GM19397 (cell line): ENCODE data around the gene PTGER2.

ENCODE experiments used
- ATAC-seq: cut with Tn5 transposase; IDR thresholded peaks from one replicate; pipeline ENCODE4 v1.9.1; 2021; ENCODE audit warnings: mild to moderate bottlenecking, moderate library complexity; ENCODE audit not compliant: unreplicated experiment

PTGER2 gene, protein sequence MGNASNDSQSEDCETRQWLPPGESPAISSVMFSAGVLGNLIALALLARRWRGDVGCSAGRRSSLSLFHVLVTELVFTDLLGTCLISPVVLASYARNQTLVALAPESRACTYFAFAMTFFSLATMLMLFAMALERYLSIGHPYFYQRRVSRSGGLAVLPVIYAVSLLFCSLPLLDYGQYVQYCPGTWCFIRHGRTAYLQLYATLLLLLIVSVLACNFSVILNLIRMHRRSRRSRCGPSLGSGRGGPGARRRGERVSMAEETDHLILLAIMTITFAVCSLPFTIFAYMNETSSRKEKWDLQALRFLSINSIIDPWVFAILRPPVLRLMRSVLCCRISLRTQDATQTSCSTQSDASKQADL

DNA sequence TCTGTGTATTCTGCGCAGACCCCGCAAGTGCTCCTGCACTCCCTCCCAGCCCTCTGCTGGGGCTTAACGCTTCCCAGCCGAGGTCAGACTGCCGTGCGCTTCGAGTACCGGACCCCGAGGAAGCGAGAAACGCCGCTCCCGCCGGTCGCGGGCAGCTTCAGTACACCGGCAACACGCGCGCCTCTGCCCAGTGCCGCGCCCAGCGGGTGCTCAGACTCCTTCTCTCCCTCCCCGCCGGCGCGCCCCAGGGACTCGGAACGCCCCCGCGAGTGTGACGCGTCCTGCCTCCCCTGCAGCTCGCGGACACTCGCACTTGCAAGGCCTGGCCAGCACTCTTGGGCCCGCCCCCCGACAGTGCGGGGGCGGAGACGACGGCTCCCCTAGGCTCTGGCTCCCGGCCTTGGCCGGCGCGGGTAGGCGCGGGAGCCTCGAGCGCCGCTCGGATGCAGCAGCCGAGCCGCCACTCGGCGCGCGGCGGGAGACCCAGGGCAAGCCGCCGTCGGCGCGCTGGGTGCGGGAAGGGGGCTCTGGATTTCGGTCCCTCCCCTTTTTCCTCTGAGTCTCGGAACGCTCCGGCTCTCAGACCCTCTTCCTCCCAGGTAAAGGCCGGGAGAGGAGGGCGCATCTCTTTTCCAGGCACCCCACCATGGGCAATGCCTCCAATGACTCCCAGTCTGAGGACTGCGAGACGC lies at the start of gene PTGER2:
PTGER2 (plus strand) TSS at position 410 of the 692 bp plus-strand sequence; CDS start at position 647, 237 bp downstream.
- ATAC-seq = peak; percentile 43

DNA sequence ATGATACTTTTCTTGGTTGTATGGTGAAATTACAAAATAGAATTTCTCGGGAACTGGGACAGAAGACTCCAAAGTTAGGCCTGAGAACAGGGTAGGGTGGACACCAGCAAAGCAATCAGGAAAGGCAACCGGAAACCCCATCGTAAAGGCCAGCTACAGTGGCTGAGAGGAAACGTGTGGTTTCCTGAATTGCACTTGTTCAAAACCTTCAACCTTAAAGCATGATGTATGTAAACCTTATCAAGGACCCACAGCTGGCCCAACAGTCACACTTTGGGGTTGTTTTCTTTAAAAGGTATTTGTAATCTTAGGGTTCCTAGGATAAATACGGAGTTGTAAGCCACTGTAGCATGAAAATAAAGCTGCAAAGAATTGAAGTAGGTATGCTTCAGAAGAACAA lies 48.9 kb upstream of the PTGER2 start:
- ATAC-seq = no peak

DNA sequence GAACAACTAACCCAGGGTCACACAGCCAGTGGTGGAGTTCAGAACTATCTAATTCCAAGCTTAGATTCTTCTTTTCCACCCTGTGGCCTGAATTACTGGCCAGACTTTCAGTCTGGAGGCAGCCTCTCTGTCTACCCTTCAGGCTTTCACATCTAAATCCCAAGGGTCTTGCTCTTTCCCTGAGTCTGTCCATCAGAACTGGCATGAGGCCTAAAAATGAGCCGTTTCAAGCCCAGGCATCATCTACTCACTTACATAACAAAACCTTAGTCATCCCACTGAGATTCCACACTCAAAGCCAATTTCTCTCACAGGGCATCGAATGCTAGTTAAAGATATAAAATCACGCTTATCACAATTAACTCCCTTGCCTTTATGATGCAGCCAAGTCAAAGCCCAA lies 47.9 kb upstream of the PTGER2 start:
- ATAC-seq = no peak

DNA sequence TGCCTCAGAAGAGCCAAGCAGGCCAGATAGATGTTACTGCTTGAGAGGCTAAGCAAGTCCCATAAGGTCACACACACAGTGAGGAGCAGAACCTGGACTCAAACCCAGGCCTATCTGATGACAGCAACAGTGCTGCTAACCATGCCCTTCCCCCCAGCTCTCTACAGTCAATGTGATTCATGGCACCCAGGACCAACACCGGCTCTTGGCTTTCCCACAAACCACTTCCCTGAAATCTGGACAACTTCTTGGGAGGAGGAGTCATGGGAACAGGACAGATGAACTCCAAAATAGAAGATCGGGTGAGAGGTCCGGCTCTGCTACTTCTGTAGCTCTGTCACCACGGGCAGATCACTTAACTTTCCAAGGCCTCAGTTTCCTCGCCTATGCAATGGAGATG lies 47.3 kb upstream of the PTGER2 start:
- no peak for ATAC-seq

DNA sequence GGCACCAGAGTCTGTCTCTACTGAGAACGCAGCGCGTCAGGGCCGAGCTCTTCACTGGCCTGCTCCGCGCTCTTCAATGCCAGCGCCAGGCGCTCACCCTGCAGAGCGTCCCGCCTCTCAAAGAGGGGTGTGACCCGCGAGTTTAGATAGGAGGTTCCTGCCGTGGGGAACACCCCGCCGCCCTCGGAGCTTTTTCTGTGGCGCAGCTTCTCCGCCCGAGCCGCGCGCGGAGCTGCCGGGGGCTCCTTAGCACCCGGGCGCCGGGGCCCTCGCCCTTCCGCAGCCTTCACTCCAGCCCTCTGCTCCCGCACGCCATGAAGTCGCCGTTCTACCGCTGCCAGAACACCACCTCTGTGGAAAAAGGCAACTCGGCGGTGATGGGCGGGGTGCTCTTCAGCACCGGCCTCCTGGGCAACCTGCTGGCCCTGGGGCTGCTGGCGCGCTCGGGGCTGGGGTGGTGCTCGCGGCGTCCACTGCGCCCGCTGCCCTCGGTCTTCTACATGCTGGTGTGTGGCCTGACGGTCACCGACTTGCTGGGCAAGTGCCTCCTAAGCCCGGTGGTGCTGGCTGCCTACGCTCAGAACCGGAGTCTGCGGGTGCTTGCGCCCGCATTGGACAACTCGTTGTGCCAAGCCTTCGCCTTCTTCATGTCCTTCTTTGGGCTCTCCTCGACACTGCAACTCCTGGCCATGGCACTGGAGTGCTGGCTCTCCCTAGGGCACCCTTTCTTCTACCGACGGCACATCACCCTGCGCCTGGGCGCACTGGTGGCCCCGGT lies 46.4 kb upstream of the PTGER2 start, which contains the start of gene PTGDR:
PTGDR (plus strand) TSS at position 198 of the 778 bp plus-strand sequence; CDS start at position 315, 117 bp downstream.
- ATAC-seq = no peak

DNA sequence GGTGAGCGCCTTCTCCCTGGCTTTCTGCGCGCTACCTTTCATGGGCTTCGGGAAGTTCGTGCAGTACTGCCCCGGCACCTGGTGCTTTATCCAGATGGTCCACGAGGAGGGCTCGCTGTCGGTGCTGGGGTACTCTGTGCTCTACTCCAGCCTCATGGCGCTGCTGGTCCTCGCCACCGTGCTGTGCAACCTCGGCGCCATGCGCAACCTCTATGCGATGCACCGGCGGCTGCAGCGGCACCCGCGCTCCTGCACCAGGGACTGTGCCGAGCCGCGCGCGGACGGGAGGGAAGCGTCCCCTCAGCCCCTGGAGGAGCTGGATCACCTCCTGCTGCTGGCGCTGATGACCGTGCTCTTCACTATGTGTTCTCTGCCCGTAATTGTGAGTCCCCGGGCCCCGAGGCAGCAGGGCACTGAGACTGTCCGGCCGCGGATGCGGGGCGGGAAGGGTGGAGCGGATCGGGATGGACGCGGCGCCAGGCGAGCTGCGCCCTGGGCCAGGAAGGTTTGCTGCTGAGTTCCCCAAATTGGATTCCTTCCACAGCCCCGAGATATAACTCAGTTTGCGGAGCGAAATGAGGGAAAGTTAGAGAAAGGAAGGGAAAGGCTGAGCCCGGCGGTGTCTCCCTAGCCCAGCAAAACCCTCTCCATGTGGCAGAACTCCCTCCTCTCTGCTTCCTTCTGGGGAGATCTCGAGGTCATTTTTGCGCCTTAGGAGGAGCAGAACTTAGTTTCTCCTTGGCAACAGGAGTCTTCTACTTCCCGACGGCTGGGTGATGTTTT lies 45.6 kb upstream of the PTGER2 start:
- no peak for ATAC-seq

DNA sequence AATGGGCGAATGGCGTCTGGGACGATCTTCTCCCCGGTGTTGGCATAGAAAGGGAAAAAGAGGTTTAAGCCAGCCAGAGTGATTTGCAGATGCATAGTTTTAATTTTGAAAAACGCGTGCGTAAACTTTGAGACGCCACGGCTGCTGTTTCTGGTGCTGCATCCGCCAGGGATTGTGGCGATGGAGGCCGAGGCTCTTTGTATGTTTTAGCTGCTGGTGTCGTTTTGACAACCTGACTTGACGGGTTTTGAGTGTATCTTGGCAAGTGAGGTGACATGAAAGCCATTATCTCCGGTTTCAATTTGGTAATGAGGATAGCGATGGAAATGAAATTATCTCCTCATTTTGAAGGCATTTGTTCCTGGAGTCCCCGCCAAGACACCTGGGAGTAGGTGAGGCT lies 45.0 kb upstream of the PTGER2 start:
- ATAC-seq = no peak

DNA sequence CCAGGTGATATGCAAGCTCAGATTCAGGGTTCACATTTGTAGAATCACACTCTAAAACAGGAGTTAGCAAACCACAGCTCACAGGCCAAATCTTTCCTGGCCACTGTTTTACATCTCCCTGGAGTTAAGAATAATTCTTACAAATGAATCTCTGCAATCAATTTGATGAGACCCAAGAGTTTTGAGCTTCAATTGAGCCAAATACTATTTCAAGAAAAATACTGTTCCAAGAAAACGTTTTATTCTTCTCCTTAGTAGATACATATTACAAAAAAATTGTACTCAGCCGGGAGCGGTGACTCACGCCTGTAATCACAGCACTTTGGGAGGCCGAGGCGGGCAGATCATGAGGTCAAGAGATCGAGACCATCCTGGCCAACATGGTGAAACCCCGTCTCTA lies 44.1 kb upstream of the PTGER2 start:
- ATAC-seq = no peak

DNA sequence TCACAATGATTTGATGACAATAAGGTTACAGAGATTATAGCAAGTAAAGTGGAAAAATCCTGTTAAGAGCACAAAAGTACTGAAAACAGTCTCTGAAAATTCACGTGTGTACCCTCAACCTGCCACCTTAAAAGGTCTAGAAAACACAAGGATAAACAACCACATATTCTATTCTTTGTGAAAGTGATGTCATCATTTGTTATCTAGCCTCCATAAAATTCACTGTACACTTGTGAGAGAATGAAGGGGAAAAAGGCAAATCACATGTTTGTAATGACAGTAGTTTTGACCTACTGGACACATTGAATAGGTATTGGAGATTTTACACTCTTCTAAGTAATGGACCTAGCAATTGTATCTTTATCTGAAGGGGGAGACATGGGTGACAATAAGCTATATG lies 42.6 kb upstream of the PTGER2 start:
- no peak for ATAC-seq

DNA sequence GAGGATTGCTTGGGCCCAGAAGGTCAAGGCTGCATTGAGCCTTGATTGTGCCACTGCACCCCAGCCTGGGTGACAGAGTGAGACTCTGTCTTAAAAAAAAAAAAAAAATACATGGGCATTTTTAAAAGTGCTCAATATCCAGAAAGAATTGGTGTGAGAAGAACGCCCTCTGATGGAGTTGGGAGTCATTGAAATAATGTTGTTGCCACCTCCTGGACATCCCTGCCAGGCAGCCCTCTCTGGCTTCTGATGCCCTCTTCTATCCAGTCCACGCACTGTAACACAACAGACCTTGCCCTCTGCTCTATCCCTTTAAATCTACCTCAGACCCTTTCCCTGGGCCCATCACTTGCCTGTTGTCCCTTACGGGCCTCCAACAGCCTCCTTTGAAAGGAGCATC lies 41.7 kb upstream of the PTGER2 start:
- no peak for ATAC-seq

DNA sequence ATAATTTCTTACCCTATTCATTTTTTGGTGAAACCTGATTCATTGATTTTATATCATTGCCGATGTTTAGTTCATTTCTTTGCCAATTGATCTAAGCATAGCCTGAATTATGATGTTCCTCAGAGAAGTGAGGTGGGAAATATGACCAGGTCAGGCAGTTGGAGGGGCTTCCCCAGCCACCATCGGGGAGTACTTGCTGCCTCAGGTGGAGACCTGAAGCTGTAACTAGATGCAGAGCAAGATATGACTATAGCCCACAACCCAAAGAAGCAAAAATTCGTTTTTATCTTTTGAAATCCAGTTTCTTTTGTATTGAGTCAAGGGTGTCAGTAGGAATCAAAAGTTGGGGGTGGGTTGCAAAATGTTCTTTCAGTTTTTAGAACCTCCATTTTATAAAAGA lies 38.7 kb upstream of the PTGER2 start:
- no peak for ATAC-seq

DNA sequence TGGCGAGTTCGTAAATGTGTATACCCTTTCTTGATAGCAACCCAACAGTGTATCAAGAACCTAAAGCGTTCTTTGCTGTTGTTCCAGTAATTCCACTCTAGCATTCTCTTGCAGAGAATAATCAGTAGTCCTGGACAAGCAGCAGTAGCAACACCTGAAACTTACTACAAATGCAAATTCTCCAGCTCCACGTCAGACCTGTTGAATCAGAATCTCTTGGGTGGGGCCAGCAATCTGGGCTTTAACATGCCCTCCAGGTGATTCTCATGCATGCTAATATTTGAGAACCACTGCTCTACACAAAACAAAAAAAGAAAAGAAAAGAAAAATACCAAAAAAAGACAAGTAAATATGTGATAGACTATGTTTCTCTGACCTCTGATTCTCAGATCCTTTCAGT lies 36.6 kb upstream of the PTGER2 start:
- ATAC-seq = no peak

DNA sequence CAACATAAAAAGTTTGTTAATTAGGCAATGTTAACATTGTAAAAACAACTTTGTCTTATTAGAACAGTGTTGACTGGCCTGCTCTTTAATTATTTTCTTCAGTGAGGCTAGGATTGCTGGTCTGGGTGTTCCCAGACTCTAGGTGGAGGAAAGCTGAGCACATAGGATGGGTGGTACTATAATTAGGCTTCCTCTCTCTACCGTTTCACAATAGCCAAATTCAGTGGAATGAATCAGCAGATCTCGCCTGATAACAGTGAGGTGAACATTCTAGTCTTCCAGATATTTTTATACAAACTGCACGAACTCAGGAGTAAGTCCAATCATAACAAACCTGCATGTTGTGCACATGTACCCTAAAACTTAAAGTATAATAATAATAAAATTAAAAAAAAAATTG lies 34.7 kb upstream of the PTGER2 start:
- no peak for ATAC-seq

DNA sequence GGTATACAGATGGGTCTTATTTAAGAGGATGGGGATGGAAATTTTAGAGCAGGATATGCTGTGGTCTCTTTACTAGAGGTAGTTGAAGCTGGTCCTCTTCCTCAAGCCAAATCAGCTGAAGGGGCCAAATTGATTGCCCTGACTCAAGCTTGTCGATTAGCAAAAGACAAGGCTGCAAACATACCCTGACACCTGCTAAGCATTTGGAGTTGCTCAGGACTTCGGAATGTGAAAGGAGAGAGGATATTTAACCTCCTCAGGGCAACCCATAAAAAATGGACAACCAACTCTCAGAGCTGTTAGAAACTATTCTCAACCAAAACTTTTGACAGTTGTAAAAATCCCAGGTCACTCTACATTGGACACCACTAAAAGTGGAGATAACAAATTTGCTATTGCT lies 31.0 kb upstream of the PTGER2 start:
- no peak for ATAC-seq

DNA sequence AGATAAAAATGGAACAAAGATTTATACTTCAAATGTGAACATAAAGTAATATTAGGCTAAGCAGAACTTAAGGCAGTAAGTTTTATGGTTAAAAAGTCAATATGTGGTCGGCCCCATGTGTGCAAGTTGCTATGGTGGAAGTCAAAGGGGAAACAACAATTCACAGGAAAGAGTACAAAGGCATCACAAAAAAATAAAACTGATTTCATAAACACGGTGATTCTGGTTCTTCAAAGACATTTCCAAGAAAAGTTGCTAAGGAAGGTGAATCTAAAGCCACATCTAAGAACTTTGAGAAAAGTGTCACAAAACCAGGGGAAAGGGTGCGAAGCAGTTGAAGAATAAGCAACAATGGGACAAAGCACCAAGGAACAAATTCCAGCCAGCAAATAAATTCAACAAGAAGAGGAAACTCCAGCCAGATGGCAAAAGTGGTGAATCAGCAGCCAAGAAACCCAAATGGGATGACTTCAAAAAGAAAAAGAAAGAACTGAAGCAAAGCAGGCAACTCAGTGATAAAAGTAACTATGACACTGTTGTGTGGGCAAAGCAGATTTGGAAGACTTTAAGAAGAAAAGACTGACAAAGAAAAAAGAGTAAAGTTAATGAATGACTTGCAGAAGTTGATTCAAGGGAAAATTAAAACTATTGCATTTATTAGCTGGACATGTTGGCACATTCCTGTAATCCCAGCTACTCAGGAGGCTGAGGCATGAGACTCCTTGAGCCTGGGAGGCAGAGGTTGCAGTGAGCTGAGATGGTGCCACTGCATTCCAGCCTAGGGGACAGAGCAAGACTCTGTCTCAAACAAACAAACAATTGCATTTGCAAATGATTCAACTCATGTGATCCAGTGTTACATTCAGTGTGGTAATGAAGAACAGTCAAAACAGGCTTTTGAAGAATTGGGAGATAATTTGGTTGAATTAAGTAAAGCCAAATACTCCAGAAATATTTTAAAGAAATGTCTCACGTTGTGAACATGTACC lies 27.2 kb upstream of the PTGER2 start:
- ATAC-seq = no peak

DNA sequence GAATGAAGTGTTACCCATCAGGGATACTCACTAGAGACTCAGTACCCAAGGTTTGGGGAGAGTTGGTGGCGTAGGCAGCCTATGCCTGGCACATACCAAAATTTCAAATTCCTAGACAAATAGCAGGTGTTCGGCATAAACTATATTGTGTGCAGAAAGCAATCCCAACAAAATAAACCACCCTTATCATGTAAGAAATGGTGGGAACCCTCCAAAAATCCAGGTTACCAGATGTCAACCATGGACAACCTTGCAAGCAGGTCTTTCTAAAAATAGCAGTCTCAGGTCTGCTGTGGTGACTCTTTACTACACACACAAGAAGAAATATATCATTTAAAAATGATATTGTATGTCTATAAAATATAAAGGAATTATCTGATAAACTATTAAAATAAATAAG lies 17.7 kb upstream of the PTGER2 start:
- ATAC-seq = no peak

DNA sequence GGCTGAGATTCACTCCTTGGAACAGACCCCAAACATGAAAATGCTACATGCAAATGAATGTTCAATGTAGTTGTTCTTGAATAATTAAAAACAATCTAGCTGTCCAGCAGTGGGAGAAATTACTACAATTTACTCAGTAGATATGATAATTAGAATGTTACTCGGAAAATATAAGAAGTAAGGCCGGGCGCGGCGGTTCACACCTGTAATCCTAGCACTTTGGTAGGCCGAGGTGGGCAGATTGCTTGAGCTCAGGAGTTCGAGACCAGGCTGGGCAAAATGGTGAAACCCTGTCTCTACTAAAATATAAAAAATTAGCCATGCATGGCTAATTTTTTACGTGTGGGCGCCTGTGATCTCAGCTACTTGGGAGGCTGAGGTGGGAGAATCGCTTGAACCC lies 15.3 kb upstream of the PTGER2 start:
- no peak for ATAC-seq

DNA sequence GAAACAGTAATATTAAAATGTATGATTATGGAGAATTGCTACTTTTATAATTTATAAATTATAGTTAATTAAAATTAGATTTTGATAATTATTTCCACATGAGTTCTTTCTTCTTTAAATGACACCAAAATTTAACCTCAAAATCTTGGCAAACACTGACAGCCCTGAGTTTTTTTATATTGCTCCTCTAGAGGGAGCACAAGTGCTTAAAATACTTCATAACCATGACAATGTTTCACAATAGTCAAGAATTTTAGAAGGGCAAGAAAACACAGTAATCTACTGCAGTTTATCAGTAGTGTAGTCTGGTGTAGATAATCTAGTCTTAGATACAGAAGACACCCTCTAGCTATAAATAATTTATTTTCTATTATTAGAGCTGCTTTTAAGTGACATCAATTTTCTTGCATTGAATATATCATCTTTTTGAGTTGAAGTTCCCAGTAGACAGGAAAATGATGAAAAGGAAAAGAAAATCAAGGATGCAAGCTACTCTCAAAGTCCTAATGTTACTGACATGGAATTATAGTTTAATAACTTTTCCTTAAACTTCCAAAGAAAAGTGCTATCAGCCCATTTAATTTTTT lies 14.3 kb upstream of the PTGER2 start:
- ATAC-seq = no peak

DNA sequence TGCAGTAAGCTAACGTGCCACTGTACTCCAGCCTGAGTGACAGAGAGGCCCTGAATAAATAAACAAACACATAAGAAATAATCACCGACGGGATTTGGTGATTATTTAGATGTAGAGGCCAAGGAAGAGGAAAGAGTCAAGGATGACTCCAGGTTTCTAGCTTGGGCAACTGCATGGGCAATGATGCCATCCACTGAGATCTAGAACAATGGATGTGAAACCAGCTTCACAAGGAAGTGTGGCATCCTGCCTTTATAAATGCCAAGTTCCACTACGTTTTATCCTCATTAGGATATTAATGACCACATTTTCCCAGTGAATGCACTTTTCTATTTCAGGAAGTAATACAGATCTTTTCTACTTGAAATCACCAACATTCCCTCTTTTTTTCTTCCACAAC lies 10.9 kb upstream of the PTGER2 start:
- ATAC-seq = no peak
